Measurements from ENCODE around the gene SUGP1.
A peak's percentile ranks its signal among the peaks of the same experiment; 100 is the strongest.

The SUGP1 gene

GRCh38 chr19:19320361-19321140 is at the start of gene SUGP1, which contains the start of gene MAU2:
SUGP1 (minus strand) TSS chr19:19320509; CDS start chr19:19320496, 13 bp downstream.
MAU2 (plus strand) TSS chr19:19320829; CDS start chr19:19320860, 31 bp downstream.
- TF ChIP-seq CTCF (IDR thresholded peaks at IDR 0.05; ENCODE audit: borderline replicate concordance, control extremely low read depth, extremely low read depth, insufficient read depth, missing control alignments) = peak; percentile 10
- peak; percentile 98 for DNase-seq (ENCODE audit: low spot score)
- in situ Hi-C loops (cut with MboI; ENCODE audit: low sequenced_read_pairs, unreplicated experiment) = no loop called here

DNA sequence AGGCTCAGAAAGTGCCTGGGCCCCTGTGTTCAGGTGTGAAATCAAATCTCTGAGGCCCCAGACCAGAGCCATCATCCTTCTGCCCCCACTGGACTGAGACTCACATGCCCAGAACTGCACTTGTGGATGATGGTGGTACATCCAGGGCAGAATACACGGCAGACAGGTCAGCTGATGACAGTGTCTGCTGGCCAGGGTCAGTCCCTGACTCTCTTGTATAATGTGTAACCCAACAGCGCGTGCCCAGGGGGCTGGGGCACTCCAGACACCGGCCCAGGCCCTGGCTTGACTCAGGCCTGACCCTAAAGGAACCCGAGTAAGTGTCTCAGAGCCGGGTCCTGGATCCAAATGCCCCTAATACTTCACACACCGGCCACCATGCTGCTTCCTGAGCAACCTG is 47.8 kb upstream of the SUGP1 start:
- DNase-seq (ENCODE audit: low spot score) = no peak
- in situ Hi-C loops (cut with MboI; ENCODE audit: low sequenced_read_pairs, unreplicated experiment) = loop anchor here (5.0 to 25.0 kb wide), 2 partner anchors 124 to 269 kb away; partner anchors contain the start of genes GMIP and LPAR2
- TF ChIP-seq CTCF (IDR thresholded peaks at IDR 0.05; ENCODE audit: borderline replicate concordance, control extremely low read depth, extremely low read depth, insufficient read depth, missing control alignments) = no peak

DNA sequence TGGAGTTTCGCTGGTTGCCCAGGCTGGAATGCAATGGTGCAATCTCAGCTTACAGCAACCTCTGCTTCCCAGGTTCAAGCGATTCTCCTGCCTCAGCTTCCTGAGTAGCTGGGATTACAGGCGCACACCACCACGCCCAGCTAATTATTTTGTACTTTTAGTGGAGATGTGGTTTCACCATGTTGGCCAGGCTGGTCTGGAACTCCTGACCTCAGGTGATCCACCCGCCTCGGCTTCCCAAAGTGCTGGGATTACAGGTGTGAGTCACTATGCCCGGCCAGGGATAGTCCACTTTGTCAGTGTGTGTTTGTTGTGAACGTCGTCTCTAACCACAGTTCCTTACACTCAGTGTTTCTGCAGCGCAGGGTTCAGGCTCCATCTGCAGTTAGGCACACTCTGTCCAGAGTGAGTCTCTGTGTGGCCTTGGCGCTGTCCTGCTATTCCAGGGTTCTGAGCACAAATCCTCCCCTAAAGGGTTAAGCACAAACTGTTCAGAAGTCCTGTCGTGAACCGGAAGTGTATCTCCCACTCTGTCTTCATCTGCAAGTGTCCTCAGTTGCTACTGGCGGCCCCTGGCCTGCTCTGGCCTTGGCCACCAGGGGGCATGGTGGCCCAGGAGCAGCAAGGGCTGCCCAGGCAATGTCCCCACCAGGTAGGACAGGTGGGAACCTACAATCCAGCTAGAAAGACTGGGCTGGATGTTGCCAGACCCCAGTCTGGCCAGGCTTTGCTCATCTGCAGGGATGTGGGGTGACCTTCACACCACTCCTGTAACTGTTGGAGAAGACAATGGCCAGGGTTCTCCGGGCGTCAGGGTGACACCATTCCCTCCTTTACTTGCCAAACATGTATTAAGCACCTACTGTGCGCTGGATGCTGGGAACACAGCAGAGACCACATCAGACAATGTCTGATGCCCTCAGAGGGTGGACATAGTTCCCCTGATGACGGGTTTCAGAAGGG is 46.4 kb upstream of the SUGP1 start:
- in situ Hi-C loops (cut with MboI; ENCODE audit: low sequenced_read_pairs, unreplicated experiment) = loop anchor here (5.0 to 25.0 kb wide), 2 partner anchors 126 to 271 kb away; partner anchors contain the start of genes GMIP and LPAR2
- DNase-seq (ENCODE audit: low spot score) = peak; percentile 84
- peak; percentile 94 for TF ChIP-seq CTCF (IDR thresholded peaks at IDR 0.05; ENCODE audit: borderline replicate concordance, control extremely low read depth, extremely low read depth, insufficient read depth, missing control alignments)

DNA sequence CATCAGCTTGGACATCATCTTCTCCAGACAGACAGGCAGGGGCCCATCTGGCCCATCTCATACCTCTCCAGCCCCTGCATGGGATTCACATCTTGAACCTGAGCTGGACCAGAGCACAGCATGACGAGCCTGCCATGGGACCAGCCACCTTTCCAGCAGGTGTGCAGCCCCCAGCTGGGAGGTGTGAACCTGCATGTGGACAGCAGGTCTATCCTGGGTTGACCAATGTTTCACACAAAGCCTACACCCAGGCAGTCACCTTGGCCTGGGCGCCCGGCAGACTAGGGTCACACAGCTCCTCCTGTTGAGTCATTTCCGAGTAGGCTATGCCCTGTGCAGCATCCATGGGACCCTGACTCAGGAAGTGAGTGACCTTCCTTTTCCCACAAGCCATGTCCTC is 41.8 kb upstream of the SUGP1 start:
- no peak for DNase-seq (ENCODE audit: low spot score)
- TF ChIP-seq CTCF (IDR thresholded peaks at IDR 0.05; ENCODE audit: borderline replicate concordance, control extremely low read depth, extremely low read depth, insufficient read depth, missing control alignments) = no peak
- in situ Hi-C loops (cut with MboI; ENCODE audit: low sequenced_read_pairs, unreplicated experiment) = loop anchor here (25.0 kb wide), 1 partner anchor 275 kb away; the partner anchor contains the start of genes GMIP and LPAR2

DNA sequence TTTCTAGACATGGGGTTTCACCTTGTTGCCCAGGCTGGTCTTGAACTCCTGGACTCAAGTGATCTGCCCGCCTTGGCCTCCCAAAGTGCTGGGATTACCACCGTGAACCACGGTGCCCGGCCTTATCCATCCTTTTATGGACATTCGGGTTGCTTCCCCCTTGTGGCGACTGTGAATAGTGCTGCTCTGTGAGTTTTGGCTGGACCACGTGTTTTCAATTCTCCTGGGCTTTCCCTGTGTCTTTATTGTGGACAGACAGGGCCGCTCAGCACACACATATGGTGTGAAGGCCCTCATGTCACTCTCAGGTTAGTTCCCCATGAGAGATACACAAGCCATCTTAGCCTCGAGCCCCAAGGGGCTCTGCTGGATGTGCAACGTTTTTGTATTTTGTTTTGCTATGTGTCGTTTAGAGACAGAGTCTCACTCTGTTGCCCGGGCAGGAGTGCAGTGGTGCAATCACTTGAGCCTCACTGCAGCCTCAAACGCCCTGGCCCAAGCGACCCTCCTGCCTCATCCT is 40.8 kb upstream of the SUGP1 start:
- peak; percentile 86 for DNase-seq (ENCODE audit: low spot score)
- TF ChIP-seq CTCF (IDR thresholded peaks at IDR 0.05; ENCODE audit: borderline replicate concordance, control extremely low read depth, extremely low read depth, insufficient read depth, missing control alignments) = peak; percentile 73
- in situ Hi-C loops (cut with MboI; ENCODE audit: low sequenced_read_pairs, unreplicated experiment) = loop anchor here (25.0 kb wide), 1 partner anchor 276 kb away; the partner anchor contains the start of genes GMIP and LPAR2
